Measurements from ENCODE around the gene STPG4.

DNA sequence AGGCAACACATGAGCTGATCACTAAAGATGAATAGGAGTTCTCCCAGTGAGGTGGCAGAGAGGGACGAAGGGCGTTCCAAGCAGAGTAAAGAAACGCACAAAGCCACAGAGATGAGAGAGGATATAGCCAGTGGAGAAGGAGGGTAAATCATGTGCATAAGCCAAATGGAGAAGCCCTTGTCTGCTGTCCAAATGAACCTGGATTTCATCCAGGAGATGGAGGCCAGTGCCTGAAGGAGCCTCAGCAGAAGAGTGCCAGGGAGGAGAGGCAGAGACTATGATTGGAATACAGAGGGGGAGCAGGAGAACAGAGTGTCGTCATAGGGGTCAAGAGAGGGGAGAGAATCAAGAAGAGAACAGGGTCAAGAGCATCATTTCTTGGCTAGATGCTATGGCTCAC lies 48.9 kb upstream of the STPG4 start:
- TF ChIP-seq, protein P1, sequence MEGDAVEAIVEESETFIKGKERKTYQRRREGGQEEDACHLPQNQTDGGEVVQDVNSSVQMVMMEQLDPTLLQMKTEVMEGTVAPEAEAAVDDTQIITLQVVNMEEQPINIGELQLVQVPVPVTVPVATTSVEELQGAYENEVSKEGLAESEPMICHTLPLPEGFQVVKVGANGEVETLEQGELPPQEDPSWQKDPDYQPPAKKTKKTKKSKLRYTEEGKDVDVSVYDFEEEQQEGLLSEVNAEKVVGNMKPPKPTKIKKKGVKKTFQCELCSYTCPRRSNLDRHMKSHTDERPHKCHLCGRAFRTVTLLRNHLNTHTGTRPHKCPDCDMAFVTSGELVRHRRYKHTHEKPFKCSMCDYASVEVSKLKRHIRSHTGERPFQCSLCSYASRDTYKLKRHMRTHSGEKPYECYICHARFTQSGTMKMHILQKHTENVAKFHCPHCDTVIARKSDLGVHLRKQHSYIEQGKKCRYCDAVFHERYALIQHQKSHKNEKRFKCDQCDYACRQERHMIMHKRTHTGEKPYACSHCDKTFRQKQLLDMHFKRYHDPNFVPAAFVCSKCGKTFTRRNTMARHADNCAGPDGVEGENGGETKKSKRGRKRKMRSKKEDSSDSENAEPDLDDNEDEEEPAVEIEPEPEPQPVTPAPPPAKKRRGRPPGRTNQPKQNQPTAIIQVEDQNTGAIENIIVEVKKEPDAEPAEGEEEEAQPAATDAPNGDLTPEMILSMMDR (IDR thresholded peaks at IDR 0.05): no peak
- TF ChIP-seq POLR2A (IDR thresholded peaks at IDR 0.05) (no peak), POLR2AphosphoS5 (IDR thresholded peaks at IDR 0.05; ENCODE audit: insufficient read depth in 1 of 2, low read depth in 1 of 2) (no peak)
